IMR-90 (cell line): ENCODE data around the gene SPAG4. TPM values are rescaled to one million over a fixed set of nuclear protein-coding genes. Genes with fewer than 3 reads are reported as not detected.

Experiments
- ATAC-seq: fragments of 200-7000 bp; cut with Tn5 transposase; 2 replicates; pipeline ENCODE4 v1.9.1; 2020; ENCODE audit warnings: low read depth, mild to moderate bottlenecking, moderate library complexity
- BruUV-seq: library from RNA; stranded (reverse); fragments of 400-500 nt; replicated peaks from 2 replicates; lab custom pipeline; 2021; lab: Mats Ljungman, UMichigan
- CTCF ChIA-PET: fragments of 300-600 bp; formaldehyde crosslinking; extraction: SDS; loops from one replicate; lab custom pipeline; 2021; ENCODE audit warnings: antibody characterized with exemption; lab: Yijun Ruan, JAX
- POLR2A ChIA-PET: fragments of 300-600 bp; sonication (Branson Sonifier 250); formaldehyde crosslinking; loops from one replicate; lab custom pipeline; 2022; ENCODE audit warnings: antibody characterized with exemption; ENCODE audit not compliant: unreplicated experiment; lab: Charles Lee
- DNase-seq: peaks from one replicate; pipeline ENCODE4 v3.0.0; 2013
- H2AFZ ChIP-seq: replicated peaks from 2 replicates; pipeline ENCODE3; 2013; ENCODE audit warnings: low read length, mild to moderate bottlenecking; ENCODE audit not compliant: poor library complexity
- H2AK5ac ChIP-seq: 2 replicates; pipeline ENCODE4 v1.6.1; 2013; ENCODE audit warnings: low read depth, low read length, inconsistent platforms
- H2AK9ac ChIP-seq: replicated peaks from 2 replicates; pipeline ENCODE3; 2013; ENCODE audit warnings: mild to moderate bottlenecking, low read depth, low read length, moderate library complexity; ENCODE audit not compliant: poor library complexity
- H2BK120ac ChIP-seq: 2 replicates; pipeline ENCODE4 v1.6.1; 2013; ENCODE audit warnings: low read depth, low read length, inconsistent platforms
- H2BK15ac ChIP-seq: 3 replicates; pipeline ENCODE4 v1.6.1; 2013; ENCODE audit warnings: low read depth, low read length, inconsistent platforms
- H2BK20ac ChIP-seq: 2 replicates; pipeline ENCODE4 v1.6.1; 2013; ENCODE audit warnings: low read depth, mild to moderate bottlenecking, inconsistent platforms, low read length, moderate library complexity
- H2BK5ac ChIP-seq: 2 replicates; pipeline ENCODE4 v1.6.1; 2013; ENCODE audit warnings: mild to moderate bottlenecking, low read depth, low read length, inconsistent platforms; ENCODE audit not compliant: poor library complexity, severe bottlenecking
- H3K14ac ChIP-seq: replicated peaks from 2 replicates; pipeline ENCODE4 v1.6.1; 2013; ENCODE audit warnings: low read depth, low read length, inconsistent platforms
- H3K18ac ChIP-seq: 2 replicates; pipeline ENCODE4 v1.6.1; 2013; ENCODE audit warnings: low read depth, low read length, control low read depth
- H3K23ac ChIP-seq: 2 replicates; pipeline ENCODE4 v1.6.1; 2013; ENCODE audit warnings: low read depth, low read length, inconsistent platforms
- H3K27ac ChIP-seq: 2 replicates; pipeline ENCODE4 v1.5.1; 2013; ENCODE audit warnings: mild to moderate bottlenecking, control low read depth, low read length; ENCODE audit not compliant: insufficient read depth
- H3K27me3 ChIP-seq: 2 replicates; pipeline ENCODE4 v1.6.1; 2013; ENCODE audit warnings: low read length; ENCODE audit not compliant: control insufficient read depth, insufficient read depth
- H3K36me3 ChIP-seq: 2 replicates; pipeline ENCODE4 v1.6.1; 2013; ENCODE audit warnings: low read length, mixed read lengths; ENCODE audit not compliant: control insufficient read depth, insufficient read depth
- H3K4ac ChIP-seq: 2 replicates; pipeline ENCODE4 v1.6.1; 2013; ENCODE audit warnings: low read depth, low read length, inconsistent platforms
- H3K4me1 ChIP-seq: 2 replicates; pipeline ENCODE4 v1.6.1; 2013; ENCODE audit warnings: low read length, mixed read lengths; ENCODE audit not compliant: control insufficient read depth, insufficient read depth
- H3K4me2 ChIP-seq: 2 replicates; pipeline ENCODE4 v1.6.1; 2013; ENCODE audit warnings: low read depth, mild to moderate bottlenecking, control low read depth, low read length, moderate library complexity
- H3K4me3 ChIP-seq: 2 replicates; pipeline ENCODE4 v1.5.1; 2013; ENCODE audit warnings: low read depth, mild to moderate bottlenecking, control low read depth, low read length, moderate library complexity; ENCODE audit not compliant: insufficient read depth
- H3K56ac ChIP-seq: 2 replicates; pipeline ENCODE4 v1.6.1; 2013; ENCODE audit warnings: low read length, inconsistent platforms; ENCODE audit not compliant: insufficient read depth; ENCODE audit errors: extremely low read depth
- H3K79me1 ChIP-seq, 2 experiments: 2 replicates each; pipeline ENCODE4 v1.6.1; 2013; ENCODE audit warnings: low read length in 2 of 2, inconsistent platforms in 1 of 2, low read depth in 1 of 2
- H3K9ac ChIP-seq: 2 replicates; pipeline ENCODE4 v1.6.1; 2013; ENCODE audit warnings: low read depth, low read length, control low read depth
- H3K9me1 ChIP-seq: 2 replicates; pipeline ENCODE4 v1.6.1; 2013; ENCODE audit warnings: low read length, inconsistent platforms; ENCODE audit not compliant: insufficient read depth
- H3K9me3 ChIP-seq: 2 replicates; pipeline ENCODE4 v1.6.1; 2013; ENCODE audit warnings: low read length; ENCODE audit not compliant: control insufficient read depth, insufficient read depth
- H4K20me1 ChIP-seq: 2 replicates; pipeline ENCODE4 v1.6.1; 2013; ENCODE audit warnings: low read length, inconsistent platforms; ENCODE audit not compliant: insufficient read depth
- H4K5ac ChIP-seq: 2 replicates; pipeline ENCODE4 v1.6.1; 2013; ENCODE audit warnings: mild to moderate bottlenecking, low read depth, low read length, control low read depth
- H4K8ac ChIP-seq, 2 experiments: 2 replicates each; pipeline ENCODE4 v1.6.1; 2013; ENCODE audit warnings: low read depth in 2 of 2, low read length in 2 of 2, control low read depth in 1 of 2, inconsistent platforms in 1 of 2
- H4K91ac ChIP-seq: 2 replicates; pipeline ENCODE4 v1.6.1; 2013; ENCODE audit warnings: low read depth, low read length, inconsistent platforms; ENCODE audit not compliant: insufficient read depth
- BHLHE40 ChIP-seq: fragments of 150-350 bp; IDR thresholded peaks from 2 replicates; pipeline ENCODE4 v1.6.1; 2016; ENCODE audit warnings: mild to moderate bottlenecking, low read depth, low read length
- CHD1 ChIP-seq: IDR thresholded peaks from 2 replicates; pipeline ENCODE4 v1.6.1; 2012; ENCODE audit warnings: low read depth, low read length, improper control_type of control experiment
- ELK1 ChIP-seq: fragments of 150-350 bp; IDR thresholded peaks from 2 replicates; pipeline ENCODE4 v1.6.1; 2016; ENCODE audit warnings: low read depth, mild to moderate bottlenecking, low read length, moderate library complexity, borderline replicate concordance
- FOS ChIP-seq: fragments of 150-350 bp; IDR thresholded peaks from 2 replicates; pipeline ENCODE4 v1.6.1; 2016; ENCODE audit warnings: low read depth, low read length
- MAFK ChIP-seq: IDR thresholded peaks from 2 replicates; pipeline ENCODE4 v1.6.1; 2012; ENCODE audit warnings: low read depth, low read length, improper control_type of control experiment
- MAZ ChIP-seq: IDR thresholded peaks from 2 replicates; pipeline ENCODE4 v1.6.1; 2012; ENCODE audit warnings: low read depth, mild to moderate bottlenecking, low read length, improper control_type of control experiment, moderate library complexity, borderline replicate concordance
- MXI1 ChIP-seq: IDR thresholded peaks from 2 replicates; pipeline ENCODE4 v1.6.1; 2012; ENCODE audit warnings: low read depth, mild to moderate bottlenecking, low read length, moderate library complexity, borderline replicate concordance
- POLR2A ChIP-seq: IDR thresholded peaks from 2 replicates; pipeline ENCODE4 v1.6.1; 2012; ENCODE audit warnings: mild to moderate bottlenecking, low read depth, low read length
- RAD21 ChIP-seq: IDR thresholded peaks from 2 replicates; pipeline ENCODE4 v1.6.1; 2012; ENCODE audit warnings: low read length, improper control_type of control experiment
- RCOR1 ChIP-seq: IDR thresholded peaks from 2 replicates; pipeline ENCODE4 v1.6.1; 2012; ENCODE audit warnings: mild to moderate bottlenecking, low read length, improper control_type of control experiment; ENCODE audit not compliant: insufficient replicate concordance
- RFX5 ChIP-seq: IDR thresholded peaks from 2 replicates; pipeline ENCODE4 v1.8.0; 2012; ENCODE audit warnings: low read depth, mild to moderate bottlenecking, low read length, moderate library complexity
- USF2 ChIP-seq: fragments of 150-350 bp; IDR thresholded peaks from 2 replicates; pipeline ENCODE4 v1.6.1; 2017; ENCODE audit warnings: mild to moderate bottlenecking, antibody characterized with exemption, low read length, low read depth
- WGBS, 2 experiments: methylation state at CpG; one replicate each; pipeline versions ENCODE4 v1.1.5 to v1.1.7; 2013; ENCODE audit warnings: missing lambda C conversion rate in 2 of 2; ENCODE audit not compliant: insufficient read length in 1 of 2; ENCODE audit errors: extremely low coverage in 2 of 2; 5-methylcytosine and 5-hydroxymethylcytosine counted together
- dilution Hi-C: fragments of 300-500 bp; cut with HindIII; formaldehyde crosslinking; loops from one replicate; pipeline ENCODE4 v1.14.3; 2018; ENCODE audit warnings: low sequenced_read_pairs; ENCODE audit not compliant: unreplicated experiment
- in situ Hi-C: fragments of 300-500 bp; cut with MboI; formaldehyde crosslinking; loops from 3 replicates; pipeline ENCODE4 v1.14.3; 2019; ENCODE audit warnings: low sequenced_read_pairs, inconsistent platforms, mixed read lengths
- intact Hi-C: fragments of 100-400 bp; cut with micrococcal nuclease; formaldehyde crosslinking; loops from 2 replicates; pipeline ENCODE4 v1.10.0; 2022
- polyA plus RNA-seq, 3 experiments: library from polyadenylated mRNA; depleted of rRNA; stranded (reverse); fragments of >200 nt; gene quantifications; 2 replicates each; pipeline ENCODE4 v1.2.3, GENCODE V29; 2012; ENCODE audit warnings: low replicate concordance in 1 of 3
- total RNA-seq: library from RNA; depleted of rRNA; stranded (reverse); fragments of >200 nt; gene quantifications from 2 replicates; pipeline ENCODE4 v1.2.3, GENCODE V29; 2012

The SPAG4 gene
- total and polyA plus RNA-seq, 2 of the 4 experiments (the other 2 are of a cell fraction), result 1.8 to 5.5 TPM

DNA sequence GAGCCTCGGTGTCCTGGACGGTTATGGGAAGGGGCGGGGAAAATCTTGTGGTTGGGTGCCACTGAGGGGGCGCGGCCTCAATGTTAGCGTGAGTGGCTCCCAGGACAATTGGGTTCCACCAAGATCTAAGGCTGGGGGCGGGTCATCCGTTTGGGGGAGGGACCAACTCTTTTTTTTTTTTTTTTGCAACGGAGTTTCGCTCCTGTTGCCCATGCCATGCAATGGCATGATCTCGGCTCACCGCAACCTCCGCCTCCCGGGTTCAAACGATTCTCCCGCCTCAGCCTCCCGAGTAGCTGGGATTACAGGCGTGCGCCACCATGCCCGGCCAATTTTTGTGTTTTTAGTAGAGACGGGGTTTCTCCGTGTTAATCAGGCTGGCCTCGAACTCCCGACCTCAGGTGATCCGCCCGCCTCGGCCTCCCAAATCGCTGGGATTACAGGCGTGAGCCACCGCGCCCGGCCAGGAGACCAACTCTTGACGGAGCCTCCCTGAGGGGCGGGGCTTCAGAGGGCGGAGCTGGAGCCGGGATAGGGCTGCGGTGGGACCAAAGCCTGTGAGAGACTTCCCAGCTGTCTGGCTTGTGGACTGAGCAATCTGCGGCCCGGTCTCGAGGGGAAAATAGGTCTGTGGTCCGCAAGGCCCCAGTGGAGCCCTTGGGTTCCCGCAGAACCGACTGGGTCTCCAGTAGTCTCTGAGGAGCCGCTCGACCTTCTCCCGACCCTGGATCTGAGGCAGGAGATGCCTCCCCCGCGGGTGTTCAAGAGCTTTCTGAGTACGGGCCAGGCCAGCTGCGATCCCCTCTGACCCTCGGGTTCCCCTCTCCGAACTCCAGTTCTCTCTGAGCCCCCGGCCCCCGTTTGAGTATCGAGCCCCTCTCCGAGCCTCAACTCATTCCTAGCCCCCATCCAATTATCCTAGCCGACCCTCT lies 1.1 kb downstream of the SPAG4 start:
- peak overlapping the region; percentile 30 for H3K4me3 ChIP-seq
- H4K91ac ChIP-seq, result peak overlapping the region; percentile 62; the same call in 1 of the 2 replicates
- dilution Hi-C loops, result no loop called here
- H2BK20ac ChIP-seq, result no peak overlapping the region
- peak overlapping the region; percentile 43; the same call in 1 of the 2 replicates for H2AK5ac ChIP-seq
- DNase-seq, result peak; percentile 99
- 0 out of 2 replicates have a peak overlapping the region, but pooled peaks have one; percentile 1 for H3K14ac ChIP-seq
- CTCF ChIA-PET, result interaction anchor here (0.6 to 1.6 kb wide), 2 partner anchors 16 to 280 kb away, joined by 3 to 4 read pairs; no protein-coding TSS in a partner anchor
- peak overlapping the region; percentile 87 for H2AFZ ChIP-seq
- peak; percentile 31 for ATAC-seq
- no peaks in the 10 kb centered on the region for H3K27me3 ChIP-seq
- peak overlapping the region; percentile 71; the same call in 1 of the 2 replicates for H3K23ac ChIP-seq
- H4K20me1 ChIP-seq, result 0 out of 2 replicates have a peak, but pooled peaks cover 11% of the 10 kb centered on the region
- peak overlapping the region; percentile 3 to 41; a peak in 2 of 4 replicates for H4K8ac ChIP-seq
- intact Hi-C loops, result loop anchor here (10.0 kb wide), 1 partner anchor 102 kb away; no protein-coding TSS in a partner anchor
- peak overlapping the region; percentile 36 for H4K5ac ChIP-seq
- H3K18ac ChIP-seq, result no peak overlapping the region
- POLR2A ChIA-PET, result interaction anchor here (0.6 kb wide), 1 partner anchor 347 kb away, joined by 3 read pairs; no protein-coding TSS in a partner anchor
- no TSS peak for BruUV-seq
- H3K4me1 ChIP-seq, result peaks cover 13% of the 10 kb centered on the region
- H3K9ac ChIP-seq, result peak overlapping the region; percentile 69
- peaks cover 0 to 20% of the 10 kb centered on the region in 2 experiments; a peak in 3 of 4 replicates for H3K79me1 ChIP-seq
- peaks cover 5% of the 10 kb centered on the region; the same call in 1 of the 2 replicates for H3K36me3 ChIP-seq
- peak overlapping the region; percentile 72 for H3K4me2 ChIP-seq
- H2AK9ac ChIP-seq, result peak overlapping the region; percentile 96
- no peaks in the 10 kb centered on the region for H3K9me3 ChIP-seq
- H3K4ac ChIP-seq, result peak overlapping the region; percentile 64; the same call in 1 of the 2 replicates
- no peak overlapping the region for H3K56ac ChIP-seq
- peak overlapping the region; percentile 10 for H2BK5ac ChIP-seq
- H3K27ac ChIP-seq, result peak overlapping the region; percentile 53
- H2BK120ac ChIP-seq, result no peak overlapping the region; the same call in 1 of the 2 replicates
- H2BK15ac ChIP-seq, result no peak overlapping the region
- 3% methylated on average over 21 of the region's 57 CpGs; no CpG with 5 or more reads in 1 of the 2 experiments for WGBS, 2 experiments
- peaks cover 7% of the 10 kb centered on the region; the same call in 1 of the 2 replicates for H3K9me1 ChIP-seq
- in situ Hi-C loops, result no loop called here
- no peak for TF ChIP-seq MXI1
- no peak for TF ChIP-seq USF2
- no peak for TF ChIP-seq MAFK
- TF ChIP-seq CHD1, result no peak
- TF ChIP-seq FOS, result no peak
- TF ChIP-seq POLR2A, result peak; percentile 62
- no peak for TF ChIP-seq RFX5
- peak; percentile 41; the same call in 1 of the 2 replicates for TF ChIP-seq MAZ
- no peak for TF ChIP-seq RCOR1
- TF ChIP-seq RAD21, result no peak
- no peak for TF ChIP-seq BHLHE40
- TF ChIP-seq ELK1, result no peak
